DND-41 (cell line): ENCODE data around the gene ARHGAP8.
A peak's percentile ranks its signal among the peaks of the same experiment; 100 is the strongest.

ENCODE experiments used
- ATAC-seq: fragments of 200-7000 bp; cut with Tn5 transposase; 3 replicates; pipeline ENCODE4 v1.9.1; 2021; ENCODE audit warnings: low read depth; ENCODE audit not compliant: insufficient read depth
- DNase-seq: peaks from one replicate; pipeline ENCODE4 v3.0.0-alpha.2; 2020
- H2AFZ ChIP-seq: 2 replicates; pipeline ENCODE4 v1.6.0; 2012; ENCODE audit warnings: low read depth, low read length
- H3K27ac ChIP-seq: 2 replicates; pipeline ENCODE4 v1.5.1; 2012; ENCODE audit warnings: low read length, inconsistent platforms
- H3K27me3 ChIP-seq: fragments of 200-600 bp; sonication (generic); 2 replicates; pipeline ENCODE4 v1.6.0; 2012; ENCODE audit warnings: low read length, mild to moderate bottlenecking, inconsistent platforms; ENCODE audit not compliant: insufficient read depth, poor library complexity
- H3K36me3 ChIP-seq: 2 replicates; pipeline ENCODE4 v1.5.1; 2012; ENCODE audit warnings: low read length, inconsistent platforms; ENCODE audit not compliant: insufficient read depth
- H3K4me1 ChIP-seq: 2 replicates; pipeline ENCODE4 v1.5.1; 2012; ENCODE audit warnings: mild to moderate bottlenecking, low read length; ENCODE audit not compliant: insufficient read depth
- H3K4me2 ChIP-seq: 2 replicates; pipeline ENCODE4 v1.6.0; 2012; ENCODE audit warnings: mild to moderate bottlenecking, moderate library complexity, low read length, inconsistent platforms; ENCODE audit not compliant: insufficient read depth
- H3K4me3 ChIP-seq, 2 experiments: fragments of 200-600 bp in 1 of 2; shearing (Covaris generic) in 1 of 2; 2 replicates each; pipeline ENCODE4 v1.5.1; 2012 to 2016; ENCODE audit warnings: inconsistent platforms in 2 of 2, low read length in 2 of 2, mild to moderate bottlenecking in 2 of 2, low read depth in 1 of 2, moderate library complexity in 1 of 2
- H3K79me2 ChIP-seq: 2 replicates; pipeline ENCODE4 v1.6.0; 2012; ENCODE audit warnings: low read length, inconsistent platforms; ENCODE audit not compliant: insufficient read depth
- H3K9ac ChIP-seq: 2 replicates; pipeline ENCODE4 v1.6.0; 2012; ENCODE audit warnings: low read depth, mild to moderate bottlenecking, inconsistent platforms, low read length, moderate library complexity
- H3K9me3 ChIP-seq: 2 replicates; pipeline ENCODE4 v1.5.1; 2012; ENCODE audit warnings: low read length, moderate library complexity, mild to moderate bottlenecking, inconsistent platforms; ENCODE audit not compliant: insufficient read depth, severe bottlenecking
- H4K20me1 ChIP-seq: 2 replicates; pipeline ENCODE4 v1.6.0; 2012; ENCODE audit warnings: low read length; ENCODE audit not compliant: insufficient read depth
- EZH2 ChIP-seq: IDR thresholded peaks from 3 replicates; pipeline ENCODE4 v1.6.1; 2012; ENCODE audit warnings: borderline replicate concordance, low read depth, mild to moderate bottlenecking, moderate library complexity, low read length, inconsistent platforms; ENCODE audit not compliant: severe bottlenecking
- TF ChIP-seq, protein P1 (sequence below): IDR thresholded peaks from 2 replicates; pipeline ENCODE4 v1.5.1; 2012; ENCODE audit warnings: borderline replicate concordance, low read length, moderate library complexity, mild to moderate bottlenecking; ENCODE audit not compliant: poor library complexity, severe bottlenecking; ENCODE audit errors: extremely low read depth

Gene ARHGAP8

DNA sequence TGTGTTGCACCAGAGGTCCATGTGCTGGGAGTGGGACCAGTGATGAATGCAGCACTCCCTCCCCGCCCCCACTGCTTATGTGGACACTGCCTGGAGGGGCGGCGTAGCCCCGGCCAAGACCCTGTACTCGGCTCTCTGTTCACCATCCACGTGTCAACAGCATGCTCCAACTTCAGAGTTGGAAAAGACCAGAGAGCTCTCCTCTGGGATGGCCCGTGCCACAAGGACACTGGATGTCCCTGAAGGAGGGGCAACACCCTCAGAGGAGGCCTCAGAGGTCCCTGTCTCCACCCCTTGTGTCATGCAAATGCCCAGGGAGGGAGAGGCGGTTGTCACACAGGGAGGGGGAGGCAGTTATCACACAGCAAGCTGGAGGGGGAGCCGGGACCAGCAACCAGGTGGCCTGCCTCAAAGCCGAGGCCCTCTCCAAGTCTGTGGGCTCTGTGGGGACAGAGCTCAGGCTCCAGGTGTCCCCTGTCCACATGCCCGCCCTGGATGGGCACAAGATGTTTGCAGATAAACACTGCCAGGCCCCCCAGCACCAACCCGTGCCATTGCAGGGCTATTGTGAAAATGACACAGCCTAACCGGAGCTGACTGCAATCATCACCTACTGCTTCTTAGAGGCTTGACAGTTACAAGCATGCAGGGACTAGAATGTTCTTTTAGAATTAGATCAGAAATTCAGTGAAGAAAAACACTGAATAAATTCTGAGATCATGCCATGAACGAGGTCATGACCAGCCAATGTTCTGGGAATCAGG, 136.3 kb downstream of the ARHGAP8 start:
- ATAC-seq = 0 out of 3 replicates have a peak, but pooled peaks have one; percentile 11
- Histone ChIP-seq H3K27me3 (no peaks in the 10 kb centered on the region), H3K79me2 (0 out of 2 replicates have a peak, but pooled peaks cover 2% of the 10 kb centered on the region), H3K4me3 (no peak overlapping the region), H4K20me1 (peaks cover 16% of the 10 kb centered on the region), H3K9me3 (no peaks in the 10 kb centered on the region), H3K4me1 (no peaks in the 10 kb centered on the region), H3K9ac (no peak overlapping the region), H2AFZ (no peak overlapping the region), H3K27ac (no peak overlapping the region), H3K36me3 (peaks cover 79% of the 10 kb centered on the region), H3K4me2 (no peak overlapping the region)
- no peak for TF ChIP-seq EZH2
- TF ChIP-seq, protein P1, sequence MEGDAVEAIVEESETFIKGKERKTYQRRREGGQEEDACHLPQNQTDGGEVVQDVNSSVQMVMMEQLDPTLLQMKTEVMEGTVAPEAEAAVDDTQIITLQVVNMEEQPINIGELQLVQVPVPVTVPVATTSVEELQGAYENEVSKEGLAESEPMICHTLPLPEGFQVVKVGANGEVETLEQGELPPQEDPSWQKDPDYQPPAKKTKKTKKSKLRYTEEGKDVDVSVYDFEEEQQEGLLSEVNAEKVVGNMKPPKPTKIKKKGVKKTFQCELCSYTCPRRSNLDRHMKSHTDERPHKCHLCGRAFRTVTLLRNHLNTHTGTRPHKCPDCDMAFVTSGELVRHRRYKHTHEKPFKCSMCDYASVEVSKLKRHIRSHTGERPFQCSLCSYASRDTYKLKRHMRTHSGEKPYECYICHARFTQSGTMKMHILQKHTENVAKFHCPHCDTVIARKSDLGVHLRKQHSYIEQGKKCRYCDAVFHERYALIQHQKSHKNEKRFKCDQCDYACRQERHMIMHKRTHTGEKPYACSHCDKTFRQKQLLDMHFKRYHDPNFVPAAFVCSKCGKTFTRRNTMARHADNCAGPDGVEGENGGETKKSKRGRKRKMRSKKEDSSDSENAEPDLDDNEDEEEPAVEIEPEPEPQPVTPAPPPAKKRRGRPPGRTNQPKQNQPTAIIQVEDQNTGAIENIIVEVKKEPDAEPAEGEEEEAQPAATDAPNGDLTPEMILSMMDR = no peak
- no peak for DNase-seq

DNA sequence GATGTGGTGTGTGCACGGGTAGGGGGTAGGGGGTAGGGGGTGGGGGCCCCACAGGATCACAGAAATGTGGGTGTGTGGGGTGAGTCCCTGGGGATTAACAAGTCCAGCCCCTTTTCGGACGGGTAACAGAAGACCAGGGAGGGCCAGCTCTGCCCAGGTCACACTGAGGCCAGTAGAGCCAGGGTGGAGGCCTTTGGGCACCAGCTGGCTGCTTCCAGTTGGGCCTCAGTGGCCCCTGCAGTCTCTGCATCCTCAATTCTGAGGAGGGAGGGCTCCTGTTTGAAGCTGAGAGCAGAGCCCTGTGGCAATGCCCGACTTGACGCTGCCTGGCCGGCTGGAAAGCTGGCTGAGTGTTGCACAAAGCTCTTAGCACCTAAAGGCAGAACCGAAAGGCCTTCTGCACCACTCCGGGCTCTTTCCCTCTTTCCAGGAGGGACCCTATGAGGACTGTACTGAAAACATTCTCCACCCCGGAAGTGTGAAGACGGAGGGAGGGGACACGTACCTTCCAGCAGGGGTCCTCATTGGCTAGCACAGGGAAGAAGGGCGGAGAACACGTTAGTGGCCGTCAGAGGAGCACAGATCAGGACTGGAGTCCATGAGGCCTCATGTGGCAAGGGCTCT, 137.0 kb downstream of the ARHGAP8 start:
- Histone ChIP-seq H3K27me3 (no peaks in the 10 kb centered on the region), H3K36me3 (peaks cover 74% of the 10 kb centered on the region), H3K27ac (no peak overlapping the region)

DNA sequence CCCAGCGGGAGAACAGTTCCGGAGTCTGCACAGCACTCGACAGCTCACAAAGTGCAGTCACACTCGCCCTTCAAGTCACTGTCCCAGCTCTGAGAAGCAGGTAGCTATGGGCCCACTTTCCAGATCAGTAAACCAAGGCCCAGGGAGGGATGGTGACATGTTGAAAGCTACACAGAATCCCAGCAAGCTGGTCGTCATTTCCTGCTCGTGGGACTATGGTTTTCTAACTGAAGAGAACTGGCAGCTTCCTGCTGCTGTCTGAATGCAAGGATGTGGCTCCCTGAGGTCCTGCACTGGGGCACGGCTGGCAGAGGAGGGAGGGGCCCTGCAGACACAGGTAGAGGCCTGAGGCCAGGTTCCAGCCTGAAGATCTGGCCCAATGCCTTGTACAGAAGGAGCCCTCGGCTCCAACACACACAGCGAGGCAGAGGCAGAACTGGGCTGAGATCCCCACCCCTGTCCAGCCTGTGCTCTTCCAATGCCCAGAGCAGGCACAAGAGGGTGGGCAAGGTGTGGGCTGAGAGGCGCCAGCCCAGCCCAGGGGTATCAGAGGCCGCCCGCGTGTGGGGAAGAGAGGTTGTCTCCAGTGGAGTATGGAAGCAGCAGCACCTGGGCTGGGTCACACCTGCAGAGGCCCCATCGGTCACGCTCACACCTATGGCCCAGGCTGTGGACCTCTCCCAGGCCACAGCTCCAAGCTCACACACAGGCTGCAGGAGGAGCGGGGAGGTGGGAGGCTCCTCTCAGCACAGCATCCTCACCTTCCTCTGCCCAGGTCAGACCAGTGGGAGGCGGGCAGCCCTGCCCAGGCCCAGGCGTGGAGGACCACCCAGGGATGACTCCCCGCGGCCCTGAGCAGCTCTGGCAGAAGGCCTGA, 138.3 kb downstream of the ARHGAP8 start:
- H3K27me3 ChIP-seq = no peaks in the 10 kb centered on the region
- no peak overlapping the region for H3K4me3 ChIP-seq
- peaks cover 7% of the 10 kb centered on the region for H4K20me1 ChIP-seq
- peaks cover 74% of the 10 kb centered on the region for H3K36me3 ChIP-seq
- no peak overlapping the region for H3K27ac ChIP-seq
- no peak for ATAC-seq
- DNase-seq = no peak
- no peak overlapping the region for H2AFZ ChIP-seq
- TF ChIP-seq, protein P1 = no peak
- no peak for TF ChIP-seq EZH2
- no peak overlapping the region for H3K4me2 ChIP-seq
- H3K9me3 ChIP-seq = no peaks in the 10 kb centered on the region
- no peak overlapping the region for H3K9ac ChIP-seq
- H3K4me1 ChIP-seq = no peaks in the 10 kb centered on the region
- H3K79me2 ChIP-seq = no peaks in the 10 kb centered on the region

More for the DNA sequence above, 137.0 kb downstream of the ARHGAP8 start:
- H3K4me3 ChIP-seq = no peak overlapping the region
- ATAC-seq = no peak
- peaks cover 9% of the 10 kb centered on the region for H4K20me1 ChIP-seq
- TF ChIP-seq EZH2 = no peak
- no peak overlapping the region for H3K9ac ChIP-seq
- DNase-seq = no peak
- H3K9me3 ChIP-seq = no peaks in the 10 kb centered on the region
- no peak overlapping the region for H2AFZ ChIP-seq
- 0 out of 2 replicates have a peak, but pooled peaks cover 2% of the 10 kb centered on the region for H3K79me2 ChIP-seq
- no peaks in the 10 kb centered on the region for H3K4me1 ChIP-seq
- no peak overlapping the region for H3K4me2 ChIP-seq
